ENCODE results near the gene BLCAP. TPM values are rescaled to one million over a fixed set of nuclear protein-coding genes. Genes with fewer than 3 reads are reported as not detected.

Gene BLCAP
- total RNA-seq, 1 experiment from 2014 or later: 99.9 TPM

DNA sequence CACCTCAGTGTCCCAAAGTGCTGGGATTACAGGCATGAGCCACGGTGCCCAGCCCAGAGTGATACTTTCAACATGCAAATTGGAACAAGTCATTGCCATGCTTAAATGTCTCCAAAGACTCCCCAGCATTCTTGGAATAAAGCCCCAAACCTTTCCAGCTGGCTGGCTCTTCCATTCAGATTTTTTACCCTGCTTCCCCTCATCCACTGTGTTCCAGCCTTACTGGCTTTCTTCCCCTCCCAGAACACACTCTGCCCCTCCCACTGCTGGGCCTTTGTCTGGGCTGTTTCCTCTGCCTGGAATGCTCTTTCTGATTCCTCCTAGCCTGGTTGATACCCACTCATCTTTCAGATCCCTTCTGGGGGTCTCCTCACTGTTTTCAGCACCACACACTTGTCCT, 46.8 kb downstream of the BLCAP start:
- no peak overlapping the region for H3K27ac ChIP-seq
- no peaks in the 10 kb centered on the region for H3K9me3 ChIP-seq (ENCODE audit: insufficient read depth, low read depth)
- no peaks in the 10 kb centered on the region for H3F3A ChIP-seq (ENCODE audit: insufficient read depth, low read depth)
- no peaks in the 10 kb centered on the region for H3K4me1 ChIP-seq (replicated peaks; ENCODE audit: insufficient read depth)
- peaks cover 96% of the 10 kb centered on the region for H3K27me3 ChIP-seq (ENCODE audit: insufficient read depth, low read depth)
- no peak for DNase-seq
- TF ChIP-seq, protein P1, sequence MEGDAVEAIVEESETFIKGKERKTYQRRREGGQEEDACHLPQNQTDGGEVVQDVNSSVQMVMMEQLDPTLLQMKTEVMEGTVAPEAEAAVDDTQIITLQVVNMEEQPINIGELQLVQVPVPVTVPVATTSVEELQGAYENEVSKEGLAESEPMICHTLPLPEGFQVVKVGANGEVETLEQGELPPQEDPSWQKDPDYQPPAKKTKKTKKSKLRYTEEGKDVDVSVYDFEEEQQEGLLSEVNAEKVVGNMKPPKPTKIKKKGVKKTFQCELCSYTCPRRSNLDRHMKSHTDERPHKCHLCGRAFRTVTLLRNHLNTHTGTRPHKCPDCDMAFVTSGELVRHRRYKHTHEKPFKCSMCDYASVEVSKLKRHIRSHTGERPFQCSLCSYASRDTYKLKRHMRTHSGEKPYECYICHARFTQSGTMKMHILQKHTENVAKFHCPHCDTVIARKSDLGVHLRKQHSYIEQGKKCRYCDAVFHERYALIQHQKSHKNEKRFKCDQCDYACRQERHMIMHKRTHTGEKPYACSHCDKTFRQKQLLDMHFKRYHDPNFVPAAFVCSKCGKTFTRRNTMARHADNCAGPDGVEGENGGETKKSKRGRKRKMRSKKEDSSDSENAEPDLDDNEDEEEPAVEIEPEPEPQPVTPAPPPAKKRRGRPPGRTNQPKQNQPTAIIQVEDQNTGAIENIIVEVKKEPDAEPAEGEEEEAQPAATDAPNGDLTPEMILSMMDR (conservative IDR thresholded peaks at IDR 0.05): no peak
- TF ChIP-seq EZH2 (IDR thresholded peaks at IDR 0.05; ENCODE audit: low read depth): no peak
- ChIA-PET POLR2A (ENCODE audit: unreplicated experiment) (no interaction called here), CTCF (no interaction called here)
- H3K4me3 ChIP-seq: no peak overlapping the region
- no peaks in the 10 kb centered on the region for H3K79me2 ChIP-seq (ENCODE audit: low read depth)
- H2AFZ ChIP-seq: no peak overlapping the region
- intact Hi-C loops (cut with micrococcal nuclease; ENCODE audit: unreplicated experiment): no loop called here
- H3K36me3 ChIP-seq (ENCODE audit: low read depth): no peaks in the 10 kb centered on the region
- no peaks in the 10 kb centered on the region for H3K9me2 ChIP-seq (ENCODE audit: insufficient read depth)
- no peaks in the 10 kb centered on the region for H4K20me1 ChIP-seq (ENCODE audit: insufficient read depth)
- BruUV-seq (replicated peaks): no TSS peak
- no peak overlapping the region for H3K4me2 ChIP-seq

DNA sequence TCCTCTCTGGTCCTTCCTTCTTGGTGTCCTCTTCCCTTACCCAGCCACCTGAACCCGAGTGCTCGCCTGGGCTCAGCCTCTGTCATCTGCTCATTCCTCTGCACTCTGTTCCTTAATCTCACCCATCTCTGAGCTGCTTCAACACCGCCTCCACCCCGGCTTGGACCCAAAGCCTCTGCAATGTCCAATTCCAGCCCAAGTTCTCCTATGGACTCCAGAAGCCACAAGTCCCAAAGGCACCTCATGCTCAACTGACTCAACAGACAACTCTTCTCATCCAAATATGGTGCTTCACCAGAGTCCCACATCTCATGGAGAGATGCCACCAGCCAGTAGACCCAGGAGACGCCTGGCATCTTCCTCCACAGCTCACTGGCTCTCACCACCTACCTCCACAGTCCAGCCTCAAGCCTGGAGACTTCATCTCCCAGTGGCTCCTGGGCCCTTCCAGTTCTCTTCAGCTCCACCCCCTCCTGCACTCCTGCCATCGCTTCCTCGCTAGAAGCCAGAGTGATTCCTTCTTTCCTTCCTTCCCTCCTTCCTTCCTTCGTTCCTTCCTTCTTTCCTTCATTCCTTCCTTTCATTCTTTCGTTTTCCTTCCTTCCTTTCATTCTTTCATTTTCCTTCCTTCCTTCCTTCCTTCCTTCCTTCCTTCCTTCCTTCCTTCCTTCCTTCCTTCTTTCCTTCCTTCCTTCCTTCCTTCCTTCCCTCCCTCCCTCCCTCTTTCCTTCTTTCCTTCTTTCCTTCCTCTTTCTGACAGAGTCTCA, 47.6 kb downstream of the BLCAP start:
- intact Hi-C loops (cut with micrococcal nuclease; ENCODE audit: unreplicated experiment): no loop called here
- no peaks in the 10 kb centered on the region for H3F3A ChIP-seq (ENCODE audit: insufficient read depth, low read depth)
- no peak overlapping the region for H3K4me3 ChIP-seq
- ChIA-PET CTCF (no interaction called here), POLR2A (ENCODE audit: unreplicated experiment) (no interaction called here)
- no peaks in the 10 kb centered on the region for H3K9me2 ChIP-seq (ENCODE audit: insufficient read depth)
- H2AFZ ChIP-seq: no peak overlapping the region
- TF ChIP-seq, protein P1 (conservative IDR thresholded peaks at IDR 0.05): no peak
- no peak for TF ChIP-seq EZH2 (IDR thresholded peaks at IDR 0.05; ENCODE audit: low read depth)
- H3K4me1 ChIP-seq (replicated peaks; ENCODE audit: insufficient read depth): no peaks in the 10 kb centered on the region
- no peak for DNase-seq
- H3K79me2 ChIP-seq (ENCODE audit: low read depth): no peaks in the 10 kb centered on the region
- no peaks in the 10 kb centered on the region for H3K36me3 ChIP-seq (ENCODE audit: low read depth)
- BruUV-seq (replicated peaks): no TSS peak
- peaks cover 96% of the 10 kb centered on the region for H3K27me3 ChIP-seq (ENCODE audit: insufficient read depth, low read depth)
- no peaks in the 10 kb centered on the region for H4K20me1 ChIP-seq (ENCODE audit: insufficient read depth)
- H3K4me2 ChIP-seq: no peak overlapping the region
- no peak overlapping the region for H3K27ac ChIP-seq
- no peaks in the 10 kb centered on the region for H3K9me3 ChIP-seq (ENCODE audit: insufficient read depth, low read depth)

DNA sequence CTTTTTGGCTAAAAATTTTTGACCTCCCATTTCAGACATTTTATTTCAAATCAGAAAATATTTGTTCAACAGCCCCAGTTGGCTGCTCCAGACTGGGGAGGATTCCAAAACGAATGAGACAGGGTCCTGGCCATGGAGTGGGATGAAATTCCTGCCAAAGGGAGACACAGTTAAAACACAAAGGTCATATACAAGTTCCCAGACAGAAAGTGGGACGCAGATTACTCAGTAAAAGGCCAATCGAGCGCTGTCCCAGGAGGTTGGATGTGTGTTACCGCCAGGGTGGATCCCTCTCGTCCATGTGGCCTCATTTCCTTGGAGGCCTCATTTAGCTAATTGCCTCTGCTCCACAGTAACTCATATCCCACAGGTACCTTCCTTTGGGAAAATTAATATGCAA, 48.4 kb downstream of the BLCAP start:
- intact Hi-C loops (cut with micrococcal nuclease; ENCODE audit: unreplicated experiment): no loop called here
- no peak for DNase-seq
- H3K79me2 ChIP-seq (ENCODE audit: low read depth): no peaks in the 10 kb centered on the region
- no peaks in the 10 kb centered on the region for H3K36me3 ChIP-seq (ENCODE audit: low read depth)
- H3K9me3 ChIP-seq (ENCODE audit: insufficient read depth, low read depth): no peaks in the 10 kb centered on the region
- no peaks in the 10 kb centered on the region for H3K4me1 ChIP-seq (replicated peaks; ENCODE audit: insufficient read depth)
- no peaks in the 10 kb centered on the region for H3K9me2 ChIP-seq (ENCODE audit: insufficient read depth)
- peaks cover 96% of the 10 kb centered on the region for H3K27me3 ChIP-seq (ENCODE audit: insufficient read depth, low read depth)
- no peak overlapping the region for H3K4me3 ChIP-seq
- BruUV-seq (replicated peaks): no TSS peak
- ChIA-PET POLR2A (ENCODE audit: unreplicated experiment) (no interaction called here), CTCF (no interaction called here)
- H3F3A ChIP-seq (ENCODE audit: insufficient read depth, low read depth): no peaks in the 10 kb centered on the region
- no peak overlapping the region for H3K27ac ChIP-seq
- H3K4me2 ChIP-seq: no peak overlapping the region
- TF ChIP-seq, protein P1 (conservative IDR thresholded peaks at IDR 0.05): no peak
- TF ChIP-seq EZH2 (IDR thresholded peaks at IDR 0.05; ENCODE audit: low read depth): no peak
- H4K20me1 ChIP-seq (ENCODE audit: insufficient read depth): no peaks in the 10 kb centered on the region
- no peak overlapping the region for H2AFZ ChIP-seq

All from PC-9 (cell line).